OCI-LY1 (cell line): ENCODE results near the gene STK17B.

Source experiments
- H2AFZ ChIP-seq: fragments of 200-600 bp; sonication (generic), shearing (Covaris generic); 2 replicates; pipeline ENCODE4 v1.6.0; 2014; ENCODE audit warnings: antibody characterized with exemption, mild to moderate bottlenecking, low read length
- H3F3A ChIP-seq: fragments of 200-600 bp; sonication (generic), shearing (Covaris generic); 2 replicates; pipeline ENCODE4 v1.6.0; 2014; ENCODE audit warnings: mild to moderate bottlenecking, antibody characterized with exemption, low read length, moderate library complexity; ENCODE audit not compliant: insufficient read depth
- H3K27ac ChIP-seq: fragments of 200-600 bp; sonication (generic); 2 replicates; pipeline ENCODE4 v1.5.1; 2014; ENCODE audit warnings: low read length, mixed run types, mild to moderate bottlenecking, low read depth; ENCODE audit not compliant: poor library complexity, severe bottlenecking
- H3K27me3 ChIP-seq: fragments of 200-600 bp; sonication (generic); 2 replicates; pipeline ENCODE4 v1.6.0; 2014; ENCODE audit warnings: antibody characterized with exemption, mild to moderate bottlenecking, low read length, moderate library complexity; ENCODE audit not compliant: insufficient read depth
- H3K36me3 ChIP-seq: fragments of 200-600 bp; sonication (generic); 2 replicates; pipeline ENCODE4 v1.6.1; 2014; ENCODE audit warnings: mild to moderate bottlenecking, antibody characterized with exemption, low read length, moderate library complexity, mixed read lengths; ENCODE audit not compliant: insufficient read depth
- H3K4me1 ChIP-seq: fragments of 200-600 bp; sonication (generic); 2 replicates; pipeline ENCODE4 v1.5.1; 2014; ENCODE audit warnings: mild to moderate bottlenecking, low read length, moderate library complexity; ENCODE audit not compliant: insufficient read depth, severe bottlenecking
- H3K4me2 ChIP-seq: fragments of 200-600 bp; sonication (generic), shearing (Covaris generic); 2 replicates; pipeline ENCODE4 v1.6.1; 2014; ENCODE audit warnings: low read length
- H3K4me3 ChIP-seq: fragments of 200-600 bp; sonication (generic); 2 replicates; pipeline ENCODE4 v1.5.1; 2014; ENCODE audit warnings: low read length, low read depth, mild to moderate bottlenecking, mixed read lengths; ENCODE audit not compliant: poor library complexity, severe bottlenecking
- H3K79me2 ChIP-seq: fragments of 200-600 bp; shearing (Covaris generic); 2 replicates; pipeline ENCODE4 v1.6.1; 2016; ENCODE audit warnings: mixed run types, low read length, mixed read lengths; ENCODE audit not compliant: insufficient read depth
- H3K9ac ChIP-seq: fragments of 200-600 bp; sonication (generic), shearing (Covaris generic); 2 replicates; pipeline ENCODE4 v1.6.1; 2014; ENCODE audit warnings: mild to moderate bottlenecking, low read length, mixed read lengths
- H3K9me2 ChIP-seq: fragments of 200-600 bp; sonication (generic), shearing (Covaris generic); 2 replicates; pipeline ENCODE4 v1.6.1; 2014; ENCODE audit warnings: low read depth, mild to moderate bottlenecking, low read length, mixed read lengths
- H3K9me3 ChIP-seq: fragments of 200-600 bp; shearing (Covaris generic); 2 replicates; pipeline ENCODE4 v1.6.1; 2014; ENCODE audit warnings: low read length, mixed read lengths
- H4K20me1 ChIP-seq: fragments of 200-600 bp; sonication (generic), shearing (Covaris generic); 2 replicates; pipeline ENCODE4 v1.6.0; 2016; ENCODE audit warnings: mild to moderate bottlenecking, low read length; ENCODE audit not compliant: insufficient read depth
- EZH2 ChIP-seq: fragments of 200-600 bp; sonication (generic), shearing (Covaris generic); IDR thresholded peaks from 2 replicates; pipeline ENCODE4 v1.8.0; 2017; ENCODE audit warnings: borderline replicate concordance, mixed run types, mild to moderate bottlenecking, antibody characterized with exemption, low read length, moderate library complexity, mixed read lengths
- TF ChIP-seq, protein P1 (sequence below): fragments of 200-600 bp; sonication (generic), shearing (Covaris generic); IDR thresholded peaks from 2 replicates; pipeline ENCODE4 v1.5.1; 2017; ENCODE audit warnings: mild to moderate bottlenecking, antibody characterized with exemption, low read length, moderate library complexity, mixed read lengths

Gene STK17B

DNA sequence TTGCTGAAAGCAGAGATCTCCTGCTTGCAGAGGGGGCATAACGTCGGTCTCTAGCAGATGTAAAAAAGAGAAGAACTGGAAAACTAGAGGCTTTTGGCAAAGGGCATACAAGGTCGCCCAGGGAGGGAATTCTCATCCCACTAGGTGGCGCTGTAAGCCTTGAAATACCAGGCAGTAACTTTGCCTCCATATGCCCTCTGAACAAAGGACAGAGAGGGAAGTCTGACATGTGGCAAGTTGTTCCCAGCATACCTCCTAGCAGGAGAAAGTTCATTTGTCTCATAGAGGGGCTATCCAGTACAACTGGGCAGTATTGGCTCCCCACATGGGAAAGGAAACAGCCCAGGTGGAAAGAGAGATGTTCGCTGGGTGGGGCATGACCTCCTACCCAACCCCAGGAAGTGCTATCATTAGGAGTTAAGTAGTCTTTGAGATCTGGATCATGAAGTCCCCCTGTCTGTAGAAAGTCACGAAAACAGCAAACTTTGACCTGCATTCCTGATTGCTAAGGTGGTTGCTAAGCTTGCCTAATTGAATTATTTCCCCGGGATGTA lies 39.9 kb downstream of the STK17B start:
- Histone ChIP-seq H3K27me3 (no peaks in the 10 kb centered on the region), H3K4me2 (peak overlapping the region; percentile 49), H3F3A (peaks cover 16% of the 10 kb centered on the region), H3K27ac (peak overlapping the region; percentile 52), H4K20me1 (no peaks in the 10 kb centered on the region), H3K9me2 (no peaks in the 10 kb centered on the region), H3K79me2 (no peaks in the 10 kb centered on the region), H3K36me3 (peaks cover 38% of the 10 kb centered on the region), H2AFZ (no peak overlapping the region), H3K4me1 (peaks cover 8% of the 10 kb centered on the region), H3K9ac (no peak overlapping the region), H3K4me3 (peak overlapping the region; percentile 33), H3K9me3 (peaks cover 9% of the 10 kb centered on the region)
- TF ChIP-seq, protein P1, sequence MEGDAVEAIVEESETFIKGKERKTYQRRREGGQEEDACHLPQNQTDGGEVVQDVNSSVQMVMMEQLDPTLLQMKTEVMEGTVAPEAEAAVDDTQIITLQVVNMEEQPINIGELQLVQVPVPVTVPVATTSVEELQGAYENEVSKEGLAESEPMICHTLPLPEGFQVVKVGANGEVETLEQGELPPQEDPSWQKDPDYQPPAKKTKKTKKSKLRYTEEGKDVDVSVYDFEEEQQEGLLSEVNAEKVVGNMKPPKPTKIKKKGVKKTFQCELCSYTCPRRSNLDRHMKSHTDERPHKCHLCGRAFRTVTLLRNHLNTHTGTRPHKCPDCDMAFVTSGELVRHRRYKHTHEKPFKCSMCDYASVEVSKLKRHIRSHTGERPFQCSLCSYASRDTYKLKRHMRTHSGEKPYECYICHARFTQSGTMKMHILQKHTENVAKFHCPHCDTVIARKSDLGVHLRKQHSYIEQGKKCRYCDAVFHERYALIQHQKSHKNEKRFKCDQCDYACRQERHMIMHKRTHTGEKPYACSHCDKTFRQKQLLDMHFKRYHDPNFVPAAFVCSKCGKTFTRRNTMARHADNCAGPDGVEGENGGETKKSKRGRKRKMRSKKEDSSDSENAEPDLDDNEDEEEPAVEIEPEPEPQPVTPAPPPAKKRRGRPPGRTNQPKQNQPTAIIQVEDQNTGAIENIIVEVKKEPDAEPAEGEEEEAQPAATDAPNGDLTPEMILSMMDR: peak; percentile 93
- TF ChIP-seq EZH2: no peak

- Histone ChIP-seq H3K4me3 (no peak overlapping the region), H3K9me3 (peaks cover 11% of the 10 kb centered on the region), H3K9me2 (no peaks in the 10 kb centered on the region)
Measured at GRCh38 chr2:196130039-196130825, 41.1 kb downstream of the STK17B start.

DNA sequence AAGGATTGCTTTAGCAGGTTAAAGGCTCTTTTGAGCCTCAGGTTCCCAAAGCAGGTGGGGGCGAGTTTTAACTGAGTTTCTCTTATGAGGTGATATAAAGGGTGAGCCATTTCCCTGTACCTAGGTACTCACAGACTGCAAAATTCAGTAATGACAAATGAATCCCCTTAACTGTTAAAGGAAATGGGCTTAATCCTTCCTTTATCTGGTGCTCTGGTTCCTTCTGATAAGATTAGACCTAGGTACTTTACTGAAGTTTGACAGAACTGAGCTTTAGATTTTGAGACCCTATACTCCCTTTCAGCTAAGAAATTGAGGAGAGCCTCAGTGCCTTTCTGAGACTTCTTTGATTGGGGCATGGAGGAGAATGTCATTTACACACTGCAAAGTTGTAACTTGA lies 42.6 kb downstream of the STK17B start:
- H2AFZ ChIP-seq: no peak overlapping the region
- peaks cover 8% of the 10 kb centered on the region for H3K4me1 ChIP-seq
- H3K79me2 ChIP-seq: no peaks in the 10 kb centered on the region
- no peak overlapping the region for H3K9ac ChIP-seq
- H3K4me3 ChIP-seq: no peak overlapping the region
- H3F3A ChIP-seq: peaks cover 8% of the 10 kb centered on the region
- no peak overlapping the region for H3K4me2 ChIP-seq
- H3K27ac ChIP-seq: no peak overlapping the region
- no peaks in the 10 kb centered on the region for H4K20me1 ChIP-seq
- peaks cover 11% of the 10 kb centered on the region for H3K9me3 ChIP-seq
- TF ChIP-seq EZH2: no peak
- TF ChIP-seq, protein P1: no peak
- peaks cover 4% of the 10 kb centered on the region; the same call in 1 of the 2 replicates for H3K27me3 ChIP-seq
- peaks cover 13% of the 10 kb centered on the region for H3K36me3 ChIP-seq
- no peaks in the 10 kb centered on the region for H3K9me2 ChIP-seq

More at GRCh38 chr2:196130039-196130825, 41.1 kb downstream of the STK17B start:
- Histone ChIP-seq H3K4me2 (no peak overlapping the region), H4K20me1 (no peaks in the 10 kb centered on the region), H3K9ac (no peak overlapping the region), H3F3A (peaks cover 13% of the 10 kb centered on the region), H3K4me1 (peaks cover 8% of the 10 kb centered on the region), H3K27ac (no peak overlapping the region), H3K79me2 (no peaks in the 10 kb centered on the region), H3K27me3 (no peaks in the 10 kb centered on the region), H2AFZ (no peak overlapping the region), H3K36me3 (peaks cover 26% of the 10 kb centered on the region)
- TF ChIP-seq, protein P1: no peak
- TF ChIP-seq EZH2: no peak
